Gastrocnemius medialis (tissue), 4 donors: ENCODE results near the gene CHL1. TPM values are rescaled to one million over a fixed set of nuclear protein-coding genes. Genes with fewer than 3 reads are reported as not detected.

ENCODE experiments used
- ATAC-seq, 2 donors: fragments of 150-250 bp; one replicate each; pipeline ENCODE4 v1.9.1; 2016
- DNase-seq, 2 donors: peaks; one replicate each; pipeline ENCODE4 v3.0.0-alpha.2; 2019
- H3K27ac ChIP-seq, 4 donors: fragments of 200-600 bp; sonication (generic); 1 replicate in 1 of 4; 2 replicates in 3 of 4; pipeline ENCODE4 v1.5.1; 2016 to 2018; ENCODE audit warnings: mild to moderate bottlenecking in 2 of 4, moderate library complexity in 1 of 4
- H3K27me3 ChIP-seq, 3 donors: fragments of 200-600 bp; sonication (generic) in 2 of 3; 1 replicate in 1 of 3; 2 replicates in 2 of 3; pipeline versions ENCODE4 v1.5.1 to v1.6.0; 2016 to 2019; ENCODE audit warnings: mild to moderate bottlenecking in 1 of 3, moderate library complexity in 1 of 3
- H3K36me3 ChIP-seq, 2 donors: fragments of 200-600 bp; sonication (generic) in 1 of 2; one replicate each; pipeline ENCODE4 v1.5.1; 2017 to 2018
- H3K4me1 ChIP-seq, 2 donors: fragments of 200-600 bp; sonication (generic) in 1 of 2; one replicate each; pipeline ENCODE4 v1.5.1; 2016 to 2017; ENCODE audit warnings: mild to moderate bottlenecking in 2 of 2
- H3K4me3 ChIP-seq, 4 donors: fragments of 200-600 bp; sonication (generic) in 3 of 4; 1 replicate in 1 of 4; 2 replicates in 3 of 4; pipeline ENCODE4 v1.5.1; 2016 to 2019; ENCODE audit warnings: mild to moderate bottlenecking in 2 of 4
- H3K9me3 ChIP-seq, 3 donors: fragments of 200-600 bp; sonication (generic) in 2 of 3; 1 replicate in 1 of 3; 2 replicates in 2 of 3; pipeline ENCODE4 v1.5.1; 2016 to 2019
- CTCF ChIP-seq, 5 experiments: fragments of 450-650 bp in 3 of 5; fragments of 200-600 bp in 2 of 5; sonication (generic) in 2 of 5; IDR thresholded peaks in 4 of 5; conservative IDR thresholded peaks in 1 of 5; 1 replicate in 4 of 5; 2 replicates in 1 of 5; pipeline ENCODE4 v1.5.1; 2016 to 2019; ENCODE audit warnings: antibody characterized with exemption in 5 of 5, mild to moderate bottlenecking in 3 of 5, moderate library complexity in 3 of 5
- POLR2A ChIP-seq, 2 donors: fragments of 450-650 bp; IDR thresholded peaks; one replicate each; pipeline ENCODE4 v1.6.1; 2017; ENCODE audit warnings: antibody characterized with exemption in 2 of 2, mild to moderate bottlenecking in 2 of 2, moderate library complexity in 2 of 2
- in situ Hi-C, 4 donors: fragments of 200-750 bp; cut with MboI; loops; one replicate each; pipeline versions ENCODE4 v1.15.0 to v1.8.0; 2017; ENCODE audit warnings: low sequenced_read_pairs in 4 of 4
- intact Hi-C: fragments of 100-400 bp; cut with DNase I; formaldehyde crosslinking; loops from one replicate; pipeline ENCODE4 v1.15.1; 2023; ENCODE audit warnings: low total_unique reads
- total RNA-seq, 4 donors: library from RNA; depleted of rRNA; stranded (reverse); fragments of >200 nt; gene quantifications; one replicate each; pipeline versions ENCODE4 v1.1.0 to v1.2.3, GENCODE V29; 2016

CHL1 gene
- total RNA-seq, 4 donors from 2014 or later = 0.36 to 2.9 (median 1.8) TPM

- Histone ChIP-seq H3K27ac (no peak overlapping the region), H3K36me3 (no peaks in the 10 kb centered on the region), H3K4me1 (peaks cover 16 to 18% of the 10 kb centered on the region in 2 donors), H3K9me3 (no peaks in the 10 kb centered on the region), H3K4me3 (no peak overlapping the region), H3K27me3 (no peaks in the 10 kb centered on the region)
- intact Hi-C loops = no loop called here
- DNase-seq (no peak), ATAC-seq (no peak)
- in situ Hi-C loops = no loop called here
- no peak for TF ChIP-seq POLR2A (IDR thresholded peaks at IDR 0.05)
- no peak for TF ChIP-seq CTCF (IDR thresholded peaks at IDR 0.05 in 4 of 5, conservative IDR thresholded peaks at IDR 0.05 in 1 of 5)
These were observed 156.0 kb downstream of the CHL1 start for GRCh38 chr3:352599-352998.

- in situ Hi-C loops (no loop called here), intact Hi-C loops (no loop called here)
- Histone ChIP-seq H3K4me3 (no peak overlapping the region), H3K4me1 (peaks cover 23% of the 10 kb centered on the region in 2 donors), H3K27ac (no peak overlapping the region), H3K36me3 (no peaks in the 10 kb centered on the region), H3K9me3 (no peaks in the 10 kb centered on the region), H3K27me3 (no peaks in the 10 kb centered on the region)
- no peak for TF ChIP-seq CTCF (IDR thresholded peaks at IDR 0.05 in 4 of 5, conservative IDR thresholded peaks at IDR 0.05 in 1 of 5)
- no peak for TF ChIP-seq POLR2A (IDR thresholded peaks at IDR 0.05)
- ATAC-seq = no peak
- DNase-seq = no peak
These were observed 156.7 kb downstream of the CHL1 start for GRCh38 chr3:353191-353739.

- Histone ChIP-seq H3K4me3 (no peak overlapping the region), H3K27me3 (no peaks in the 10 kb centered on the region), H3K36me3 (no peaks in the 10 kb centered on the region), H3K4me1 (peaks cover 23 to 27% of the 10 kb centered on the region in 2 donors), H3K27ac (no peak overlapping the region), H3K9me3 (no peaks in the 10 kb centered on the region)
- in situ Hi-C loops (no loop called here), intact Hi-C loops (no loop called here)
- TF ChIP-seq POLR2A (IDR thresholded peaks at IDR 0.05) (no peak), CTCF (IDR thresholded peaks at IDR 0.05 in 4 of 5, conservative IDR thresholded peaks at IDR 0.05 in 1 of 5) (peak; percentile 20 to 59 (median 53))
- ATAC-seq = no peak
- DNase-seq = no peak
These were observed 157.9 kb downstream of the CHL1 start for GRCh38 chr3:354432-354831.

GRCh38 chr3:355622-356021 is 159.1 kb downstream of the CHL1 start:
- Histone ChIP-seq H3K4me1 (peaks cover 23 to 27% of the 10 kb centered on the region in 2 donors), H3K9me3 (no peaks in the 10 kb centered on the region), H3K36me3 (no peaks in the 10 kb centered on the region), H3K27ac (peak overlapping the region in 2 of 4 donors; percentile 19 to 70), H3K27me3 (no peaks in the 10 kb centered on the region), H3K4me3 (no peak overlapping the region)
- DNase-seq (peak; percentile 20 to 30), ATAC-seq (peak; percentile 69 to 77)
- TF ChIP-seq POLR2A (IDR thresholded peaks at IDR 0.05) (no peak), CTCF (IDR thresholded peaks at IDR 0.05 in 4 of 5, conservative IDR thresholded peaks at IDR 0.05 in 1 of 5) (no peak)
- intact Hi-C loops (no loop called here), in situ Hi-C loops (no loop called here)

GRCh38 chr3:356952-357351 is 160.4 kb downstream of the CHL1 start:
- peak; percentile 35 to 52 for DNase-seq
- in situ Hi-C loops = no loop called here
- Histone ChIP-seq H3K9me3 (no peaks in the 10 kb centered on the region), H3K4me1 (peaks cover 23 to 27% of the 10 kb centered on the region in 2 donors), H3K4me3 (no peak overlapping the region), H3K27me3 (no peaks in the 10 kb centered on the region), H3K36me3 (no peaks in the 10 kb centered on the region), H3K27ac (peak overlapping the region in 1 of 4 donors; percentile 70)
- TF ChIP-seq CTCF (IDR thresholded peaks at IDR 0.05 in 4 of 5, conservative IDR thresholded peaks at IDR 0.05 in 1 of 5) = no peak
- no peak for TF ChIP-seq POLR2A (IDR thresholded peaks at IDR 0.05)
- ATAC-seq = peak; percentile 78 to 88
- intact Hi-C loops = no loop called here
